ENCODE measurements around the gene AMZ1. TPM values are rescaled to one million over a fixed set of nuclear protein-coding genes. Genes with fewer than 3 reads are reported as not detected.

The AMZ1 gene
- total RNA-seq, 1 donor from 2014 or later = not detected

DNA sequence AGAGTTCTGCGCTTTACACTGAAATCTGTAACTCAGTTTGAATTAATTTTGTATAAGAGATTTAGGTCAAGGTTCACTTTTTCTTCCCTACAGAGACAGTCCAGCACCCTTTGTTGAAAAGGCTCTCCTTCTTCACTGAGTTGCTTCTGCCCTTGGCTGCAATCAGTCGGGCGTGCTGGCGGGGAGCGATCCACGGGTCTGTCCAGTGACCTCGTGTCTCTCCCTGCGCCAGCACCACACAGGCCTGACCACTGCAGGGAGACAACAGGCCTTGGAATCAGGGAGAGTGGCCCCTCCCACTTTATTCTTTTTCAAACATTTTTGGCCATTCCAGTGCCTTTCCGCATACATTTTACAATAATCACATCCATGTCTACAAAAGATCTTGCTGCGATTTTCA is 66.9 kb downstream of the AMZ1 start:
- no peak overlapping the region for H3K4me3 Mint-ChIP-seq
- H3K4me1 Mint-ChIP-seq = peaks cover 26% of the 10 kb centered on the region

DNA sequence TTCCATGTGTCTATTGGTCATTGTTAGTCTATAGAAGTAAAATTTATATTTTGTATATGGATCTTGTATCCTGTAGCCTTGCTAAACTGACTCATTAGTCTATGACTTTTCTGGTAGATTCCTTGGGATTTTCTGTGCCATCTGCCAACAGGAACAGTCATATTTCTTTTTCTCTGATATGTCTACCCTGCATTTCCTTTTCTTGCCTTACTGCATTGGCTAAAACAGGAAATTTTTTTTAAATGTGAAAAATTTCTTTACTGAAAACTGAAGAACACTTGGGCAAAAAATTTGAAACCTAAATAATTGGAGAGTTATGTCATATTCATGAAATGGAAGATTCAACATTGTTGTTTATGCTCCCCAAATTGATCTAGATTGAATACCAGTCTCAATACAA is 67.5 kb downstream of the AMZ1 start:
- no peak for DNase-seq (ENCODE audit: low spot score)
- no peak overlapping the region for H3K4me2 ChIP-seq
- H3K4me3 ChIP-seq = no peak overlapping the region
- Mint-ChIP-seq H3K27ac (no peak overlapping the region), H3K36me3 (peaks cover 22% of the 10 kb centered on the region), H3K27me3 (ENCODE audit: insufficient read depth, low read depth) (peaks cover 4% of the 10 kb centered on the region), H3K9me3 (peaks cover 12% of the 10 kb centered on the region), H3K4me3 (no peak overlapping the region), H3K4me1 (peaks cover 31% of the 10 kb centered on the region)
- no peaks in the 10 kb centered on the region for H3K36me3 ChIP-seq
- no peaks in the 10 kb centered on the region for H3K4me1 ChIP-seq
- TF ChIP-seq, protein P1, sequence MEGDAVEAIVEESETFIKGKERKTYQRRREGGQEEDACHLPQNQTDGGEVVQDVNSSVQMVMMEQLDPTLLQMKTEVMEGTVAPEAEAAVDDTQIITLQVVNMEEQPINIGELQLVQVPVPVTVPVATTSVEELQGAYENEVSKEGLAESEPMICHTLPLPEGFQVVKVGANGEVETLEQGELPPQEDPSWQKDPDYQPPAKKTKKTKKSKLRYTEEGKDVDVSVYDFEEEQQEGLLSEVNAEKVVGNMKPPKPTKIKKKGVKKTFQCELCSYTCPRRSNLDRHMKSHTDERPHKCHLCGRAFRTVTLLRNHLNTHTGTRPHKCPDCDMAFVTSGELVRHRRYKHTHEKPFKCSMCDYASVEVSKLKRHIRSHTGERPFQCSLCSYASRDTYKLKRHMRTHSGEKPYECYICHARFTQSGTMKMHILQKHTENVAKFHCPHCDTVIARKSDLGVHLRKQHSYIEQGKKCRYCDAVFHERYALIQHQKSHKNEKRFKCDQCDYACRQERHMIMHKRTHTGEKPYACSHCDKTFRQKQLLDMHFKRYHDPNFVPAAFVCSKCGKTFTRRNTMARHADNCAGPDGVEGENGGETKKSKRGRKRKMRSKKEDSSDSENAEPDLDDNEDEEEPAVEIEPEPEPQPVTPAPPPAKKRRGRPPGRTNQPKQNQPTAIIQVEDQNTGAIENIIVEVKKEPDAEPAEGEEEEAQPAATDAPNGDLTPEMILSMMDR (IDR thresholded peaks at IDR 0.05) = no peak
- TF ChIP-seq EZH2phosphoT487 (IDR thresholded peaks at IDR 0.05) = no peak
- no peak for TF ChIP-seq EZH2 (IDR thresholded peaks at IDR 0.05)
- no peak overlapping the region for H3K9ac ChIP-seq
- H3K9me3 ChIP-seq (ENCODE audit: low read depth) = no peaks in the 10 kb centered on the region
- H3F3A ChIP-seq (ENCODE audit: low read depth) = peaks cover 13% of the 10 kb centered on the region
- no peak overlapping the region for H3K27ac ChIP-seq
- H3K79me2 ChIP-seq (ENCODE audit: low read depth) = peaks cover 49% of the 10 kb centered on the region
- H2AFZ ChIP-seq (replicated peaks) = no peak overlapping the region
- H4K20me1 ChIP-seq (ENCODE audit: low read depth) = peaks cover 8% of the 10 kb centered on the region
- H3K27me3 ChIP-seq = no peaks in the 10 kb centered on the region

More for the DNA sequence above, 66.9 kb downstream of the AMZ1 start:
- TF ChIP-seq EZH2 (IDR thresholded peaks at IDR 0.05) (no peak), EZH2phosphoT487 (IDR thresholded peaks at IDR 0.05) (no peak)
- TF ChIP-seq, protein P1 (IDR thresholded peaks at IDR 0.05) = no peak
- H3K27me3 Mint-ChIP-seq (ENCODE audit: insufficient read depth, low read depth) = peaks cover 6% of the 10 kb centered on the region
- Histone ChIP-seq H3K9me3 (ENCODE audit: low read depth) (no peaks in the 10 kb centered on the region), H3K4me2 (no peak overlapping the region), H4K20me1 (ENCODE audit: low read depth) (peaks cover 2% of the 10 kb centered on the region), H3K4me3 (no peak overlapping the region), H3K79me2 (ENCODE audit: low read depth) (peaks cover 50% of the 10 kb centered on the region), H3K27ac (no peak overlapping the region), H2AFZ (replicated peaks) (no peak overlapping the region), H3F3A (ENCODE audit: low read depth) (peaks cover 13% of the 10 kb centered on the region), H3K4me1 (no peaks in the 10 kb centered on the region), H3K27me3 (no peaks in the 10 kb centered on the region), H3K36me3 (no peaks in the 10 kb centered on the region), H3K9ac (no peak overlapping the region)
- H3K9me3 Mint-ChIP-seq = peaks cover 13% of the 10 kb centered on the region
- H3K36me3 Mint-ChIP-seq = peaks cover 22% of the 10 kb centered on the region
- no peak overlapping the region for H3K27ac Mint-ChIP-seq
- no peak for DNase-seq (ENCODE audit: low spot score)

DNA sequence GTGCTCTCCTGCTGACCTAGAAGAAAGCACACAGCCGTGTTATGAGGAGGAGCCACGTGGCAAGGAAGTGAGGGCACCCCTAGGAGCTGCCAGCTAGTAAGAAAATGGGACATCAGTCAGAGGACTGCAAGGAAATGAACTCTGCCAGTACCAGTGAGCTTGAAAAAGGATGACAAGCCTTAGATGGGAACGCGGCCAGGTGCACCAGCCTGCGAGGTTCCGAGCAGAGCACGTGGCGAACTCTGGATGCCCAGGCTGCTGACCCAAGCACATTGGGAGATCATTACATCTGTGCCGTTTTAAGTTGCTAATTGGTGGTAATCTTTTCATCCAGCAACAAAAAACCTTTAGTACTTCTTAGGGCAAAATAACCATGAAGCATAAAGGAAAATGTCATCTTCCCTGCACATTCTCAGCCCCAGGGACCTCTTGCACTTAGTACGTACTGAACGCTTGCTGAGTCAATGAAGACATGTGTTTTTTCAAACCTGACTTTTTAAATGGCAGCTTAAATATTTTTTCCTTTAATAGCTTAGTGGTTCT is 69.4 kb downstream of the AMZ1 start:
- H3K9me3 ChIP-seq (ENCODE audit: low read depth) = no peaks in the 10 kb centered on the region
- DNase-seq (ENCODE audit: low spot score) = no peak
- no peak overlapping the region for H3K4me3 ChIP-seq
- H3K4me1 Mint-ChIP-seq = peaks cover 45% of the 10 kb centered on the region
- H2AFZ ChIP-seq (replicated peaks) = no peak overlapping the region
- H3K27me3 ChIP-seq = no peaks in the 10 kb centered on the region
- H3K36me3 Mint-ChIP-seq = peaks cover 30% of the 10 kb centered on the region
- peaks cover 30% of the 10 kb centered on the region for H3K79me2 ChIP-seq (ENCODE audit: low read depth)
- no peak overlapping the region for H3K4me3 Mint-ChIP-seq
- H3K27ac Mint-ChIP-seq = peak overlapping the region; percentile 22
- peaks cover 13% of the 10 kb centered on the region for H3F3A ChIP-seq (ENCODE audit: low read depth)
- no peak for TF ChIP-seq EZH2phosphoT487 (IDR thresholded peaks at IDR 0.05)
- H4K20me1 ChIP-seq (ENCODE audit: low read depth) = peaks cover 14% of the 10 kb centered on the region
- peaks cover 12% of the 10 kb centered on the region for H3K9me3 Mint-ChIP-seq
- no peaks in the 10 kb centered on the region for H3K4me1 ChIP-seq
- H3K36me3 ChIP-seq = no peaks in the 10 kb centered on the region
- H3K27me3 Mint-ChIP-seq (ENCODE audit: insufficient read depth, low read depth) = peaks cover 7% of the 10 kb centered on the region
- H3K4me2 ChIP-seq = no peak overlapping the region
- no peak overlapping the region for H3K27ac ChIP-seq
- no peak overlapping the region for H3K9ac ChIP-seq

DNA sequence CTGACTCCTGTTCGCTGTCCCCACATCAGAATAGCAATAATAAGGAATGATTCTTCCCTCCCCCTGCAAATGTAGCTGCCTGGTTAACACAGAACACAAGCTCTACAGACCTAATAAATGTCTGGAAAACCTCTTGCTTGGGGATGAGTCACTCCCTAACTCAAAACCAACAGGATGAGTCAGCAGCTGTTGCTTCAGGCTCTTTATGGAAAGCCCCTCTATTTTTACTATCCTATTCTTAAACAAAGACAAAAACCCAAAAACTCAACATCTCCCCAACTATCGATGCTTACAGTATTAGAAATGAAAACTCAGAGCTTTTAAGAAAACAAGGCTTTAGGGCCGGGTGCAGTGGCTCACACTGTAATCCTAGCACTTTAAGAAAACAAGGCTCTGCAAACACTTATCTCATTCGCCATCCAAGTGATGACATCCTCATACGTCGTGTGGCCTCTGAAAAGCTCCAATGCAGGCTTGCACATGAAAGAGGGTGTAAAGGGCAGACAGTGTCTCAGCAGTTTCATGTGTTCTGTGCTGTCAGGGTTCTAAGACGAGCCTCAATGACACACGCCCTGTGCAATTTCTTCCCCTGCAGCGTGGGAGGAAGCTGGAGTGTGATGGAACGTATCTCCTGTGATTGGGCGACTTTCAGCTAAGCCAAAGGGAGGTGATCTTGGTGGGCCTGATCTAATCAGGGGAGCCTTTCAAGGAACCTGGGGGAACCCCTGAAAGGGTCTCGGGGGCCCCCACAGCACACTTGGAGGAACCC is 70.1 kb downstream of the AMZ1 start:
- TF ChIP-seq EZH2phosphoT487 (IDR thresholded peaks at IDR 0.05) = no peak
- TF ChIP-seq, protein P1 (IDR thresholded peaks at IDR 0.05) = no peak
- TF ChIP-seq EZH2 (IDR thresholded peaks at IDR 0.05) = no peak
- H3K9me3 Mint-ChIP-seq = peaks cover 12% of the 10 kb centered on the region
- peaks cover 7% of the 10 kb centered on the region for H3K27me3 Mint-ChIP-seq (ENCODE audit: insufficient read depth, low read depth)
- H3K4me3 Mint-ChIP-seq = no peak overlapping the region
- Histone ChIP-seq H2AFZ (replicated peaks) (no peak overlapping the region), H3K4me2 (no peak overlapping the region), H3K36me3 (no peaks in the 10 kb centered on the region), H3F3A (ENCODE audit: low read depth) (peaks cover 13% of the 10 kb centered on the region), H3K4me3 (no peak overlapping the region), H3K27me3 (no peaks in the 10 kb centered on the region), H3K4me1 (no peaks in the 10 kb centered on the region), H3K9ac (no peak overlapping the region), H4K20me1 (ENCODE audit: low read depth) (peaks cover 14% of the 10 kb centered on the region), H3K9me3 (ENCODE audit: low read depth) (no peaks in the 10 kb centered on the region), H3K79me2 (ENCODE audit: low read depth) (peaks cover 24% of the 10 kb centered on the region), H3K27ac (no peak overlapping the region)
- no peak for DNase-seq (ENCODE audit: low spot score)
- no peak overlapping the region for H3K27ac Mint-ChIP-seq
- peaks cover 45% of the 10 kb centered on the region for H3K4me1 Mint-ChIP-seq
- H3K36me3 Mint-ChIP-seq = peaks cover 31% of the 10 kb centered on the region

All from neural progenitor cell (in vitro differentiated cells).